MM.1S (cell line): Measurements from ENCODE around the gene ARHGAP42.

Experiments
- DNase-seq: peaks from one replicate; pipeline ENCODE4 v3.0.0-alpha.2; 2015
- H2AFZ ChIP-seq: fragments of 300-600 bp; sonication (generic); 2 replicates; pipeline ENCODE4 v1.6.0; 2016; ENCODE audit warnings: antibody characterized with exemption, low read length
- H3F3A ChIP-seq: fragments of 300-600 bp; sonication (generic); 2 replicates; pipeline ENCODE4 v1.6.1; 2016; ENCODE audit warnings: mild to moderate bottlenecking, antibody characterized with exemption, low read length, moderate library complexity, mixed read lengths; ENCODE audit not compliant: insufficient read depth
- H3K27ac ChIP-seq: fragments of 300-600 bp; sonication (generic); 2 replicates; pipeline ENCODE4 v1.5.1; 2016; ENCODE audit warnings: mild to moderate bottlenecking, low read length
- H3K27me3 ChIP-seq: fragments of 300-600 bp; sonication (generic); replicated peaks from 2 replicates; pipeline ENCODE4 v1.6.0; 2016; ENCODE audit warnings: low read length; ENCODE audit not compliant: insufficient read depth
- H3K36me3 ChIP-seq: fragments of 300-600 bp; sonication (generic); replicated peaks from 2 replicates; pipeline ENCODE4 v1.6.1; 2016; ENCODE audit warnings: mild to moderate bottlenecking, low read length, mixed read lengths; ENCODE audit not compliant: insufficient read depth
- H3K4me1 ChIP-seq: fragments of 300-600 bp; sonication (generic); 2 replicates; pipeline ENCODE4 v1.6.1; 2016; ENCODE audit warnings: low read length, mixed read lengths
- H3K4me2 ChIP-seq: fragments of 300-600 bp; sonication (generic); 2 replicates; pipeline ENCODE4 v1.6.0; 2016; ENCODE audit warnings: low read depth, low read length
- H3K4me3 ChIP-seq: fragments of 300-600 bp; sonication (generic); 2 replicates; pipeline ENCODE4 v1.5.1; 2016; ENCODE audit warnings: low read length, mixed read lengths
- H3K79me2 ChIP-seq: fragments of 300-600 bp; sonication (generic); 2 replicates; pipeline ENCODE4 v1.6.1; 2016; ENCODE audit warnings: mixed run types, low read length, mixed read lengths
- H3K9ac ChIP-seq: fragments of 300-600 bp; sonication (generic); 2 replicates; pipeline ENCODE4 v1.6.1; 2016; ENCODE audit warnings: low read length, mixed read lengths
- H3K9me2 ChIP-seq: fragments of 300-600 bp; sonication (generic); replicated peaks from 2 replicates; pipeline ENCODE4 v1.6.1; 2016; ENCODE audit warnings: mild to moderate bottlenecking, low read length, mixed read lengths; ENCODE audit not compliant: insufficient read depth
- H3K9me3 ChIP-seq: fragments of 300-600 bp; sonication (generic); replicated peaks from 2 replicates; pipeline ENCODE4 v1.6.1; 2016; ENCODE audit warnings: mild to moderate bottlenecking, low read length, mixed read lengths; ENCODE audit not compliant: insufficient read depth
- H4K20me1 ChIP-seq: fragments of 300-600 bp; sonication (generic); 2 replicates; pipeline ENCODE4 v1.6.1; 2016; ENCODE audit warnings: mild to moderate bottlenecking, low read length, moderate library complexity, mixed read lengths; ENCODE audit not compliant: insufficient read depth
- CTCF ChIP-seq: fragments of 300-600 bp; sonication (generic); IDR thresholded peaks from 2 replicates; pipeline ENCODE4 v1.5.1; 2016; ENCODE audit warnings: antibody characterized with exemption, low read length, mixed read lengths
- EZH2 ChIP-seq: fragments of 300-600 bp; sonication (generic); optimal IDR thresholded peaks from 2 replicates; pipeline ENCODE3; 2017; ENCODE audit warnings: low read depth, mild to moderate bottlenecking, antibody characterized with exemption, low read length, mixed read lengths
- EZH2phosphoT487 ChIP-seq: fragments of 300-600 bp; sonication (generic); IDR thresholded peaks from 2 replicates; pipeline ENCODE4 v1.6.1; 2018; ENCODE audit warnings: antibody characterized with exemption, low read length

The ARHGAP42 gene

GRCh38 chr11:100876815-100877520 lies 189.9 kb downstream of the ARHGAP42 start:
- H3K9me3 ChIP-seq, result no peaks in the 10 kb centered on the region
- H3K4me1 ChIP-seq, result peaks cover 16% of the 10 kb centered on the region
- no peak overlapping the region for H3K9ac ChIP-seq
- H3K36me3 ChIP-seq, result no peaks in the 10 kb centered on the region
- H3K27me3 ChIP-seq, result no peaks in the 10 kb centered on the region
- 0 out of 2 replicates have a peak, but pooled peaks cover 4% of the 10 kb centered on the region for H3F3A ChIP-seq
- no peak for TF ChIP-seq CTCF
- DNase-seq, result peak; percentile 66
- H2AFZ ChIP-seq, result no peak overlapping the region
- peak overlapping the region; percentile 35; the same call in 1 of the 2 replicates for H3K27ac ChIP-seq
- no peak overlapping the region; the same call in 1 of the 2 replicates for H3K4me2 ChIP-seq
- no peak overlapping the region for H3K4me3 ChIP-seq
- no peaks in the 10 kb centered on the region for H3K79me2 ChIP-seq
- no peaks in the 10 kb centered on the region for H3K9me2 ChIP-seq
- H4K20me1 ChIP-seq, result no peaks in the 10 kb centered on the region

- H3K4me3 ChIP-seq, result no peak overlapping the region
- TF ChIP-seq CTCF (no peak), EZH2 (no peak), EZH2phosphoT487 (no peak)
- no peaks in the 10 kb centered on the region for H4K20me1 ChIP-seq
- no peaks in the 10 kb centered on the region for H3K27me3 ChIP-seq
- H3K4me2 ChIP-seq, result no peak overlapping the region
- no peak for DNase-seq
- H3K9me3 ChIP-seq, result no peaks in the 10 kb centered on the region
- 0 out of 2 replicates have a peak, but pooled peaks cover 4% of the 10 kb centered on the region for H3F3A ChIP-seq
- no peak overlapping the region for H2AFZ ChIP-seq
- H3K4me1 ChIP-seq, result peaks cover 16% of the 10 kb centered on the region
- no peaks in the 10 kb centered on the region for H3K36me3 ChIP-seq
- no peak overlapping the region for H3K27ac ChIP-seq
- no peaks in the 10 kb centered on the region for H3K79me2 ChIP-seq
- no peaks in the 10 kb centered on the region for H3K9me2 ChIP-seq
- H3K9ac ChIP-seq, result no peak overlapping the region
Measured at GRCh38 chr11:100878474-100878873, 191.4 kb downstream of the ARHGAP42 start.

- DNase-seq, result no peak
- no peaks in the 10 kb centered on the region for H3K4me1 ChIP-seq
- no peaks in the 10 kb centered on the region for H3K9me3 ChIP-seq
- H2AFZ ChIP-seq, result no peak overlapping the region
- TF ChIP-seq EZH2 (no peak), CTCF (no peak), EZH2phosphoT487 (no peak)
- no peaks in the 10 kb centered on the region for H3K27me3 ChIP-seq
- H3K79me2 ChIP-seq, result no peaks in the 10 kb centered on the region
- no peak overlapping the region for H3K9ac ChIP-seq
- H3K9me2 ChIP-seq, result no peaks in the 10 kb centered on the region
- H3F3A ChIP-seq, result no peaks in the 10 kb centered on the region
- H3K36me3 ChIP-seq, result no peaks in the 10 kb centered on the region
- H4K20me1 ChIP-seq, result no peaks in the 10 kb centered on the region
- H3K4me2 ChIP-seq, result no peak overlapping the region
- H3K27ac ChIP-seq, result no peak overlapping the region
- H3K4me3 ChIP-seq, result no peak overlapping the region
Measured at GRCh38 chr11:100882957-100883356, 195.9 kb downstream of the ARHGAP42 start.
